Renal cortical epithelial cell (primary cell): Measurements from ENCODE around the gene SOS1. TPM values are rescaled to one million over a fixed set of nuclear protein-coding genes. Genes with fewer than 3 reads are reported as not detected.
"Not testable (repeated sequence)": the region's sequence is repeated elsewhere in the genome, so short reads cannot be mapped to it uniquely, and the experiment has no call there.

Experiments used
- DNase-seq: peaks from one replicate; pipeline ENCODE4 v3.0.0-alpha.2; 2011; ENCODE audit warnings: low read depth
- total RNA-seq: library from RNA; depleted of rRNA; stranded (reverse); fragments of >200 nt; gene quantifications from 2 replicates; pipeline ENCODE4 v1.2.3, GENCODE V29; 2014

SOS1 gene
- total RNA-seq, 1 donor from 2014 or later: 34.3 TPM

- peak; percentile 25 for DNase-seq
Observed at GRCh38 chr2:39099870-39100728, 20.8 kb downstream of the SOS1 start.

- DNase-seq: no peak
Observed at GRCh38 chr2:39099310-39099869, 21.5 kb downstream of the SOS1 start.

GRCh38 chr2:39095624-39096023, 25.2 kb downstream of the SOS1 start:
- no peak for DNase-seq

- DNase-seq: no peak
Observed at GRCh38 chr2:39094717-39095363, 26.0 kb downstream of the SOS1 start.

GRCh38 chr2:39093218-39093898, 27.5 kb downstream of the SOS1 start:
- no peak for DNase-seq

- DNase-seq: no peak
Observed at GRCh38 chr2:39091543-39091942, 29.3 kb downstream of the SOS1 start.

- DNase-seq: no peak
Observed at GRCh38 chr2:39091063-39091462, 29.8 kb downstream of the SOS1 start.

- DNase-seq: no peak
Observed at GRCh38 chr2:39080152-39080551, 40.7 kb downstream of the SOS1 start.

GRCh38 chr2:39069890-39070465, 50.9 kb downstream of the SOS1 start:
- no peak for DNase-seq

GRCh38 chr2:39069136-39069515, 51.7 kb downstream of the SOS1 start:
- no peak for DNase-seq

- no peak for DNase-seq
Observed at GRCh38 chr2:39068299-39069135, 52.3 kb downstream of the SOS1 start.

GRCh38 chr2:39065616-39066015, 55.2 kb downstream of the SOS1 start:
- no peak for DNase-seq

- no peak for DNase-seq
Observed at GRCh38 chr2:39062320-39062719, 58.5 kb downstream of the SOS1 start.

GRCh38 chr2:39061280-39061679, 59.6 kb downstream of the SOS1 start:
- DNase-seq: no peak

GRCh38 chr2:39059366-39059952, 61.4 kb downstream of the SOS1 start:
- peak; percentile 63 for DNase-seq

- no peak for DNase-seq
Observed at GRCh38 chr2:39058101-39058500, 62.8 kb downstream of the SOS1 start.

GRCh38 chr2:39052665-39053064, 68.2 kb downstream of the SOS1 start:
- not testable (repeated sequence) for DNase-seq

GRCh38 chr2:39050109-39050508, 70.7 kb downstream of the SOS1 start:
- peak; percentile 83 for DNase-seq

GRCh38 chr2:39039072-39039471, 81.8 kb downstream of the SOS1 start:
- DNase-seq: no peak

GRCh38 chr2:39033980-39034379, 86.9 kb downstream of the SOS1 start:
- DNase-seq: no peak

- DNase-seq: no peak
Observed at GRCh38 chr2:39027421-39027820, 93.4 kb downstream of the SOS1 start.
